H9 (cell line): ENCODE results near the gene RAB11A. TPM values are rescaled to one million over a fixed set of nuclear protein-coding genes. Genes with fewer than 3 reads are reported as not detected.

Experiments used
- DNase-seq: peaks from one replicate; pipeline ENCODE4 v3.0.0-alpha.2; 2017
- H2AFZ ChIP-seq: one replicate; pipeline ENCODE4 v1.6.1; 2013; ENCODE audit warnings: mild to moderate bottlenecking, low read length, control low read depth, moderate library complexity
- H2AK5ac ChIP-seq: 2 replicates; pipeline ENCODE4 v1.6.1; 2013; ENCODE audit warnings: low read length, control low read depth, mixed read lengths; ENCODE audit not compliant: insufficient read length
- H2BK120ac ChIP-seq: one replicate; pipeline ENCODE4 v1.6.1; 2013; ENCODE audit warnings: low read depth, mild to moderate bottlenecking, low read length, control low read depth, inconsistent platforms; ENCODE audit not compliant: poor library complexity, severe bottlenecking
- H2BK12ac ChIP-seq: 2 replicates; pipeline ENCODE4 v1.6.1; 2013; ENCODE audit warnings: low read length, control low read depth, mixed read lengths, low read depth; ENCODE audit not compliant: insufficient read length
- H2BK15ac ChIP-seq: 2 replicates; pipeline ENCODE4 v1.6.1; 2013; ENCODE audit warnings: low read depth, low read length, control low read depth
- H2BK20ac ChIP-seq: one replicate; pipeline ENCODE4 v1.6.1; 2013; ENCODE audit warnings: low read depth, mild to moderate bottlenecking, low read length, control low read depth, inconsistent platforms; ENCODE audit not compliant: poor library complexity, severe bottlenecking
- H2BK5ac ChIP-seq: 2 replicates; pipeline ENCODE4 v1.6.1; 2013; ENCODE audit warnings: low read length, control low read depth, mixed read lengths; ENCODE audit not compliant: insufficient read length
- H3K14ac ChIP-seq: 2 replicates; pipeline ENCODE4 v1.6.1; 2013; ENCODE audit warnings: low read length, control low read depth; ENCODE audit not compliant: insufficient read depth
- H3K18ac ChIP-seq: 2 replicates; pipeline ENCODE4 v1.6.1; 2013; ENCODE audit warnings: low read depth, mild to moderate bottlenecking, mixed read lengths, low read length, control low read depth; ENCODE audit not compliant: insufficient read length
- H3K23ac ChIP-seq: 2 replicates; pipeline ENCODE4 v1.6.1; 2013; ENCODE audit warnings: low read length, control low read depth, mixed read lengths, low read depth; ENCODE audit not compliant: insufficient read length
- H3K23me2 ChIP-seq: 2 replicates; pipeline ENCODE4 v1.6.1; 2013; ENCODE audit warnings: low read depth, mild to moderate bottlenecking, mixed read lengths, low read length, control low read depth; ENCODE audit not compliant: insufficient read length, poor library complexity, severe bottlenecking
- H3K27ac ChIP-seq: 2 replicates; pipeline ENCODE4 v1.5.1; 2013; ENCODE audit warnings: low read length, control low read depth, mixed read lengths, low read depth; ENCODE audit not compliant: insufficient read length
- H3K27me3 ChIP-seq: 2 replicates; pipeline ENCODE4 v1.6.1; 2013; ENCODE audit warnings: low read length, control low read depth, inconsistent platforms; ENCODE audit not compliant: insufficient read depth
- H3K4ac ChIP-seq: 2 replicates; pipeline ENCODE4 v1.6.1; 2013; ENCODE audit warnings: low read depth, mild to moderate bottlenecking, control low read depth, inconsistent platforms, low read length, moderate library complexity
- H3K4me1 ChIP-seq: 2 replicates; pipeline ENCODE4 v1.6.1; 2013; ENCODE audit warnings: low read length, control low read depth, inconsistent platforms; ENCODE audit not compliant: insufficient read depth
- H3K4me2 ChIP-seq: 2 replicates; pipeline ENCODE4 v1.6.1; 2013; ENCODE audit warnings: low read length, control low read depth, mixed read lengths; ENCODE audit not compliant: insufficient read length, insufficient read depth
- H3K56ac ChIP-seq: 2 replicates; pipeline ENCODE4 v1.6.1; 2013; ENCODE audit warnings: low read depth, mild to moderate bottlenecking, mixed read lengths, low read length, control low read depth; ENCODE audit not compliant: insufficient read length
- H3K79me1 ChIP-seq: 2 replicates; pipeline ENCODE4 v1.6.1; 2013; ENCODE audit warnings: low read depth, mild to moderate bottlenecking, moderate library complexity, low read length, control low read depth, inconsistent platforms; ENCODE audit not compliant: insufficient read depth, poor library complexity, severe bottlenecking
- H3K79me2 ChIP-seq: 2 replicates; pipeline ENCODE4 v1.6.1; 2013; ENCODE audit warnings: low read length, control low read depth, inconsistent platforms; ENCODE audit not compliant: insufficient read depth
- H3K9ac ChIP-seq: 2 replicates; pipeline ENCODE4 v1.6.1; 2013; ENCODE audit warnings: low read length, control low read depth, mixed read lengths; ENCODE audit not compliant: insufficient read length; ENCODE audit errors: extremely low read depth
- H3K9me3 ChIP-seq: one replicate; pipeline ENCODE4 v1.6.1; 2013; ENCODE audit warnings: low read depth, low read length, inconsistent platforms; ENCODE audit not compliant: control insufficient read depth
- H3T11ph ChIP-seq: one replicate; pipeline ENCODE4 v1.6.1; 2013; ENCODE audit warnings: mild to moderate bottlenecking, low read length, control low read depth, inconsistent platforms
- H4K20me1 ChIP-seq: one replicate; pipeline ENCODE4 v1.6.1; 2013; ENCODE audit not compliant: control insufficient read depth, insufficient read length, insufficient read depth
- H4K5ac ChIP-seq: 2 replicates; pipeline ENCODE4 v1.6.1; 2013; ENCODE audit warnings: low read depth, mild to moderate bottlenecking, mixed read lengths, low read length, control low read depth; ENCODE audit not compliant: insufficient read length
- H4K8ac ChIP-seq: replicated peaks from 2 replicates; pipeline ENCODE4 v1.6.1; 2013; ENCODE audit warnings: low read length, control low read depth, mixed read lengths, low read depth; ENCODE audit not compliant: insufficient read length
- H4K91ac ChIP-seq: 2 replicates; pipeline ENCODE4 v1.6.1; 2013; ENCODE audit warnings: low read depth, mild to moderate bottlenecking, moderate library complexity, mixed read lengths, low read length, control low read depth; ENCODE audit not compliant: insufficient read length
- H3K27ac Mint-ChIP-seq, 3 experiments: 2 replicates in 2 of 3; 3 replicates in 1 of 3; pipeline ENCODE4 v1.8.0; 2020 to 2021; ENCODE audit warnings: mixed read lengths in 3 of 3, mild to moderate bottlenecking in 1 of 3, moderate library complexity in 1 of 3
- H3K27me3 Mint-ChIP-seq: 2 replicates; pipeline ENCODE4 v1.8.0; 2021; ENCODE audit warnings: low read depth, mild to moderate bottlenecking, moderate library complexity, mixed read lengths
- H3K36me3 Mint-ChIP-seq, 3 experiments: 2 replicates in 2 of 3; 3 replicates in 1 of 3; pipeline ENCODE4 v1.8.0; 2020 to 2021; ENCODE audit warnings: low read depth in 3 of 3, mixed read lengths in 3 of 3; ENCODE audit not compliant: insufficient read depth in 1 of 3
- H3K4me1 Mint-ChIP-seq, 2 experiments: 2 replicates each; pipeline ENCODE4 v1.8.0; 2020; ENCODE audit warnings: mixed read lengths in 2 of 2
- H3K4me3 Mint-ChIP-seq, 2 experiments: 2 replicates in 1 of 2; 3 replicates in 1 of 2; pipeline ENCODE4 v1.8.0; 2020 to 2021; ENCODE audit warnings: mild to moderate bottlenecking in 2 of 2, mixed read lengths in 2 of 2, moderate library complexity in 1 of 2
- H3K9me3 Mint-ChIP-seq, 2 experiments: 2 replicates in 1 of 2; 3 replicates in 1 of 2; pipeline ENCODE4 v1.8.0; 2020; ENCODE audit warnings: mild to moderate bottlenecking in 2 of 2, mixed read lengths in 2 of 2, moderate library complexity in 1 of 2
- CTCF ChIP-seq: fragments of 200-600 bp; sonication (generic); conservative IDR thresholded peaks from 3 replicates; pipeline ENCODE4 v1.8.0; 2021; ENCODE audit warnings: antibody characterized with exemption, mild to moderate bottlenecking
- WGBS: extraction: QIAGEN DNeasy Blood & Tissue Kit; methylation state at CpG from one replicate; pipeline ENCODE4 v1.1.7; 2013; ENCODE audit warnings: missing lambda C conversion rate, low lambda C conversion rate, mixed read lengths; ENCODE audit not compliant: insufficient read length; ENCODE audit errors: extremely low coverage; 5-methylcytosine and 5-hydroxymethylcytosine counted together
- total RNA-seq: library from RNA; stranded (reverse); gene quantifications from 2 replicates; pipeline ENCODE4 v1.2.1, GENCODE V29; 2021

Gene RAB11A
- total RNA-seq, 1 experiment from 2014 or later = 217 TPM

GRCh38 chr15:65920825-65921309, 51.6 kb downstream of the RAB11A start:
- no peak overlapping the region for H4K91ac ChIP-seq
- Mint-ChIP-seq H3K4me1 (peaks cover 28 to 44% of the 10 kb centered on the region in 2 experiments), H3K27ac (no peak overlapping the region), H3K9me3 (no peaks in the 10 kb centered on the region), H3K27me3 (no peaks in the 10 kb centered on the region), H3K4me3 (no peak overlapping the region), H3K36me3 (no peaks in the 10 kb centered on the region)
- H2BK20ac ChIP-seq = no peak overlapping the region
- no peak overlapping the region for H3K14ac ChIP-seq
- H4K5ac ChIP-seq = no peak overlapping the region
- H2BK5ac ChIP-seq = no peak overlapping the region
- no peak overlapping the region for H2AK5ac ChIP-seq
- no peak overlapping the region for H3K4ac ChIP-seq
- no peak overlapping the region for H2AFZ ChIP-seq
- H3K56ac ChIP-seq = no peak overlapping the region
- H4K20me1 ChIP-seq = no peaks in the 10 kb centered on the region
- DNase-seq = no peak
- no peaks in the 10 kb centered on the region for H3K79me1 ChIP-seq
- no peak overlapping the region for H3K18ac ChIP-seq
- H3K9ac ChIP-seq = no peak overlapping the region
- TF ChIP-seq CTCF = no peak
- H3K23ac ChIP-seq = no peak overlapping the region
- H3T11ph ChIP-seq = no peak overlapping the region
- no peak overlapping the region for H2BK15ac ChIP-seq
- H3K4me1 ChIP-seq = peaks cover 2% of the 10 kb centered on the region; the same call in 1 of the 2 replicates
- H3K9me3 ChIP-seq = no peaks in the 10 kb centered on the region
- H4K8ac ChIP-seq = no peak overlapping the region
- H3K27me3 ChIP-seq = no peaks in the 10 kb centered on the region
- H3K4me2 ChIP-seq = no peak overlapping the region
- no peak overlapping the region for H3K27ac ChIP-seq
- H3K79me2 ChIP-seq = no peaks in the 10 kb centered on the region
- no peak overlapping the region for H2BK12ac ChIP-seq
- H2BK120ac ChIP-seq = no peak overlapping the region
- H3K23me2 ChIP-seq = no peaks in the 10 kb centered on the region
- WGBS = no CpG with 5 or more reads among the region's 4 CpGs
